Measurements from ENCODE around the gene C4orf51.

DNA sequence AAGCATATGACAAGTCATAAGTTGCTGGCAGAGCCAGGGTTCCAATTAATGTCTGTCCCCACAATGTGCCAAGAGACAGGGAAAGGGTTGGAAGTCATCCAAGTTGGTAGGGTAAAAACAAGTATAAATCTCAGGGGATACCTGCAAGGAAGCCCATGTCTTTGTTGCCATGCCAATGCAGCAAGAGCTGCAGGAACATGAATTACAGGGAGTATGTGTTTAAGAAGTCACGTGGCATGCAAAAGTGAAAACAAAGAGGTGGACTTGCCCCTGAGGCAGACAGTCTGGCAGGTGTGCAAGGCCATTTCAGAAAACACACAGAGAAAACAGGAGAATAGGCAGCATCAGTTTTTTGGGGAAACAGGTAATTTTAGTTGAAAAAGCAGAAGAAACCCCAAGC is 29.4 kb downstream of the C4orf51 start:
- TF ChIP-seq, protein P1, sequence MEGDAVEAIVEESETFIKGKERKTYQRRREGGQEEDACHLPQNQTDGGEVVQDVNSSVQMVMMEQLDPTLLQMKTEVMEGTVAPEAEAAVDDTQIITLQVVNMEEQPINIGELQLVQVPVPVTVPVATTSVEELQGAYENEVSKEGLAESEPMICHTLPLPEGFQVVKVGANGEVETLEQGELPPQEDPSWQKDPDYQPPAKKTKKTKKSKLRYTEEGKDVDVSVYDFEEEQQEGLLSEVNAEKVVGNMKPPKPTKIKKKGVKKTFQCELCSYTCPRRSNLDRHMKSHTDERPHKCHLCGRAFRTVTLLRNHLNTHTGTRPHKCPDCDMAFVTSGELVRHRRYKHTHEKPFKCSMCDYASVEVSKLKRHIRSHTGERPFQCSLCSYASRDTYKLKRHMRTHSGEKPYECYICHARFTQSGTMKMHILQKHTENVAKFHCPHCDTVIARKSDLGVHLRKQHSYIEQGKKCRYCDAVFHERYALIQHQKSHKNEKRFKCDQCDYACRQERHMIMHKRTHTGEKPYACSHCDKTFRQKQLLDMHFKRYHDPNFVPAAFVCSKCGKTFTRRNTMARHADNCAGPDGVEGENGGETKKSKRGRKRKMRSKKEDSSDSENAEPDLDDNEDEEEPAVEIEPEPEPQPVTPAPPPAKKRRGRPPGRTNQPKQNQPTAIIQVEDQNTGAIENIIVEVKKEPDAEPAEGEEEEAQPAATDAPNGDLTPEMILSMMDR (IDR thresholded peaks at IDR 0.05): no peak
- no peak for TF ChIP-seq CBFB (CRISPR knock-in tag; IDR thresholded peaks at IDR 0.05; ENCODE audit: low read depth)
- TF ChIP-seq ZNF232 (CRISPR knock-in tag; IDR thresholded peaks at IDR 0.05): no peak
- TF ChIP-seq, protein P2, sequence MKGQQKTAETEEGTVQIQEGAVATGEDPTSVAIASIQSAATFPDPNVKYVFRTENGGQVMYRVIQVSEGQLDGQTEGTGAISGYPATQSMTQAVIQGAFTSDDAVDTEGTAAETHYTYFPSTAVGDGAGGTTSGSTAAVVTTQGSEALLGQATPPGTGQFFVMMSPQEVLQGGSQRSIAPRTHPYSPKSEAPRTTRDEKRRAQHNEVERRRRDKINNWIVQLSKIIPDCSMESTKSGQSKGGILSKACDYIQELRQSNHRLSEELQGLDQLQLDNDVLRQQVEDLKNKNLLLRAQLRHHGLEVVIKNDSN (CRISPR knock-in tag; IDR thresholded peaks at IDR 0.05): no peak
- TF ChIP-seq, protein P3, sequence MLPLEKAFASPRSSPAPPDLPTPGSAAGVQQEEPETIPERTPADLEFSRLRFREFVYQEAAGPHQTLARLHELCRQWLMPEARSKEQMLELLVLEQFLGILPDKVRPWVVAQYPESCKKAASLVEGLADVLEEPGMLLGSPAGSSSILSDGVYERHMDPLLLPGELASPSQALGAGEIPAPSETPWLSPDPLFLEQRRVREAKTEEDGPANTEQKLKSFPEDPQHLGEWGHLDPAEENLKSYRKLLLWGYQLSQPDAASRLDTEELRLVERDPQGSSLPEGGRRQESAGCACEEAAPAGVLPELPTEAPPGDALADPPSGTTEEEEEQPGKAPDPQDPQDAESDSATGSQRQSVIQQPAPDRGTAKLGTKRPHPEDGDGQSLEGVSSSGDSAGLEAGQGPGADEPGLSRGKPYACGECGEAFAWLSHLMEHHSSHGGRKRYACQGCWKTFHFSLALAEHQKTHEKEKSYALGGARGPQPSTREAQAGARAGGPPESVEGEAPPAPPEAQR (CRISPR knock-in tag; IDR thresholded peaks at IDR 0.05): no peak
- TF ChIP-seq GTF2I (CRISPR knock-in tag; conservative IDR thresholded peaks at IDR 0.05): no peak
- no peak for TF ChIP-seq SP1 (CRISPR knock-in tag; conservative IDR thresholded peaks at IDR 0.05)
- no peak for TF ChIP-seq NFYB (CRISPR knock-in tag; conservative IDR thresholded peaks at IDR 0.05; ENCODE audit: low read depth)
- TF ChIP-seq ETV6 (CRISPR knock-in tag; IDR thresholded peaks at IDR 0.05): no peak
- TF ChIP-seq NFATC4 (CRISPR knock-in tag; IDR thresholded peaks at IDR 0.05): no peak
- TF ChIP-seq, protein P4, sequence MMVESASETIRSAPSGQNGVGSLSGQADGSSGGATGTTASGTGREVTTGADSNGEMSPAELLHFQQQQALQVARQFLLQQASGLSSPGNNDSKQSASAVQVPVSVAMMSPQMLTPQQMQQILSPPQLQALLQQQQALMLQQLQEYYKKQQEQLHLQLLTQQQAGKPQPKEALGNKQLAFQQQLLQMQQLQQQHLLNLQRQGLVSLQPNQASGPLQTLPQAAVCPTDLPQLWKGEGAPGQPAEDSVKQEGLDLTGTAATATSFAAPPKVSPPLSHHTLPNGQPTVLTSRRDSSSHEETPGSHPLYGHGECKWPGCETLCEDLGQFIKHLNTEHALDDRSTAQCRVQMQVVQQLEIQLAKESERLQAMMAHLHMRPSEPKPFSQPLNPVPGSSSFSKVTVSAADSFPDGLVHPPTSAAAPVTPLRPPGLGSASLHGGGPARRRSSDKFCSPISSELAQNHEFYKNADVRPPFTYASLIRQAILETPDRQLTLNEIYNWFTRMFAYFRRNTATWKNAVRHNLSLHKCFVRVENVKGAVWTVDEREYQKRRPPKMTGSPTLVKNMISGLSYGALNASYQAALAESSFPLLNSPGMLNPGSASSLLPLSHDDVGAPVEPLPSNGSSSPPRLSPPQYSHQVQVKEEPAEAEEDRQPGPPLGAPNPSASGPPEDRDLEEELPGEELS (CRISPR knock-in tag; IDR thresholded peaks at IDR 0.05): no peak
- TF ChIP-seq ELF4 (CRISPR knock-in tag; IDR thresholded peaks at IDR 0.05; ENCODE audit: low read depth): no peak
- no peak for TF ChIP-seq ZNF317 (CRISPR knock-in tag; IDR thresholded peaks at IDR 0.05; ENCODE audit: borderline replicate concordance, low read depth)
